NCI-H82 (cell line): Measurements from ENCODE around the gene SPINK8.
A peak's percentile ranks its signal among the peaks of the same experiment; 100 is the strongest.
"Not testable (repeated sequence)": the region's sequence is repeated elsewhere in the genome, so short reads cannot be mapped to it uniquely, and the experiment has no call there.

Experiments
- DNase-seq: peaks from one replicate; lab custom pipeline; 2025; lab: John Stamatoyannopoulos, UW

Gene SPINK8

GRCh38 chr3:48333346-48334245, at the start of gene SPINK8:
Gene SPINK8, minus strand, starts transcription at chr3:48333661. Its CDS starts 5,320 bp downstream, at chr3:48328341.
- DNase-seq = not testable (repeated sequence)

- DNase-seq = peak; percentile 2
Observed at GRCh38 chr3:48372862-48373435, 39.5 kb upstream of the SPINK8 start.

GRCh38 chr3:48372377-48372770, 38.9 kb upstream of the SPINK8 start:
- DNase-seq = no peak

GRCh38 chr3:48371651-48372376, 38.4 kb upstream of the SPINK8 start, which contains the start of gene FBXW12:
Gene FBXW12, plus strand, starts transcription at chr3:48372219. Its CDS starts 549 bp downstream, at chr3:48372768.
- no peak for DNase-seq

- peak; percentile 29 for DNase-seq
Observed at GRCh38 chr3:48370333-48370713, 36.9 kb upstream of the SPINK8 start.

- no peak for DNase-seq
Observed at GRCh38 chr3:48369693-48370332, 36.4 kb upstream of the SPINK8 start.

- peak; percentile 77 for DNase-seq
Observed at GRCh38 chr3:48367201-48367600, 33.7 kb upstream of the SPINK8 start.

- DNase-seq = no peak
Observed at GRCh38 chr3:48364840-48365239, 31.4 kb upstream of the SPINK8 start.

GRCh38 chr3:48361928-48362327, 28.5 kb upstream of the SPINK8 start:
- DNase-seq = no peak

- DNase-seq = no peak
Observed at GRCh38 chr3:48356419-48356818, 23.0 kb upstream of the SPINK8 start.

GRCh38 chr3:48353987-48354386, 20.5 kb upstream of the SPINK8 start:
- DNase-seq = no peak

GRCh38 chr3:48352546-48352945, 19.1 kb upstream of the SPINK8 start:
- DNase-seq = no peak

GRCh38 chr3:48347500-48347899, 14.0 kb upstream of the SPINK8 start:
- DNase-seq = no peak

GRCh38 chr3:48345946-48346572, 12.6 kb upstream of the SPINK8 start:
- no peak for DNase-seq

GRCh38 chr3:48344867-48345507, 11.5 kb upstream of the SPINK8 start:
- no peak for DNase-seq

- no peak for DNase-seq
Observed at GRCh38 chr3:48343432-48343831, 10.0 kb upstream of the SPINK8 start.

- no peak for DNase-seq
Observed at GRCh38 chr3:48338635-48339034, 5.2 kb upstream of the SPINK8 start.

- DNase-seq = not testable (repeated sequence)
Observed at GRCh38 chr3:48337536-48337935, 4.1 kb upstream of the SPINK8 start.

GRCh38 chr3:48335286-48335685, 1.8 kb upstream of the SPINK8 start:
- not testable (repeated sequence) for DNase-seq

GRCh38 chr3:48334605-48335004, 1.1 kb upstream of the SPINK8 start:
- no peak for DNase-seq
